ENCODE measurements around the gene LENG8. TPM values are rescaled to one million over a fixed set of nuclear protein-coding genes. Genes with fewer than 3 reads are reported as not detected.

The LENG8 gene
- total RNA-seq, 1 donor from 2014 or later: 39.1 TPM

Other genes starting within 250 kb of the LENG8 start
- 2,374 and 2,446 TPM in 2 replicates for gene RPS9, start 248.3 kb upstream of the LENG8 start, total RNA-seq
- gene LILRB3, start 226.2 kb upstream of the LENG8 start, total RNA-seq: not detected in 2 replicates
- gene LILRA6, start 206.4 kb upstream of the LENG8 start, total RNA-seq: not detected in 2 replicates
- gene LILRB5, start 191.9 kb upstream of the LENG8 start, total RNA-seq: not detected in 2 replicates
- gene LILRB2, start 168.1 kb upstream of the LENG8 start, total RNA-seq: not detected in 2 replicates
- gene LILRA5, start 136.0 kb upstream of the LENG8 start, total RNA-seq: not detected in 2 replicates
- gene LILRA4, start 110.0 kb upstream of the LENG8 start, total RNA-seq: not detected in 2 replicates
- not detected in 2 replicates for gene LAIR1, start 84.3 kb upstream of the LENG8 start, total RNA-seq
- 3.6 TPM in 1 of 2 replicates, not detected in the other for gene TTYH1, start 33.7 kb upstream of the LENG8 start, total RNA-seq
- gene LENG9, start 14.6 kb downstream of the LENG8 start, total RNA-seq: 2.7 and 4.1 TPM in 2 replicates
- 5.1 and 33.7 TPM in 2 replicates for gene CDC42EP5, start 24.1 kb downstream of the LENG8 start, total RNA-seq
- gene LAIR2, start 53.6 kb downstream of the LENG8 start, total RNA-seq: not detected in 2 replicates
- gene LILRA2, start 124.6 kb downstream of the LENG8 start, total RNA-seq: not detected in 2 replicates
- not detected in 2 replicates for gene LILRA1, start 144.4 kb downstream of the LENG8 start, total RNA-seq
- gene LILRB1, start 181.3 kb downstream of the LENG8 start, total RNA-seq: not detected in 2 replicates
- not detected in 2 replicates for gene LILRB4, start 213.8 kb downstream of the LENG8 start, total RNA-seq